ENCODE measurements around the gene FRYL. TPM values are rescaled to one million over a fixed set of nuclear protein-coding genes. Genes with fewer than 3 reads are reported as not detected.
"Not testable (repeated sequence)": the region's sequence is repeated elsewhere in the genome, so short reads cannot be mapped to it uniquely, and the experiment has no call there.

The FRYL gene
- total RNA-seq, 2 donors from 2014 or later: 29.7 to 47.0 TPM

DNA sequence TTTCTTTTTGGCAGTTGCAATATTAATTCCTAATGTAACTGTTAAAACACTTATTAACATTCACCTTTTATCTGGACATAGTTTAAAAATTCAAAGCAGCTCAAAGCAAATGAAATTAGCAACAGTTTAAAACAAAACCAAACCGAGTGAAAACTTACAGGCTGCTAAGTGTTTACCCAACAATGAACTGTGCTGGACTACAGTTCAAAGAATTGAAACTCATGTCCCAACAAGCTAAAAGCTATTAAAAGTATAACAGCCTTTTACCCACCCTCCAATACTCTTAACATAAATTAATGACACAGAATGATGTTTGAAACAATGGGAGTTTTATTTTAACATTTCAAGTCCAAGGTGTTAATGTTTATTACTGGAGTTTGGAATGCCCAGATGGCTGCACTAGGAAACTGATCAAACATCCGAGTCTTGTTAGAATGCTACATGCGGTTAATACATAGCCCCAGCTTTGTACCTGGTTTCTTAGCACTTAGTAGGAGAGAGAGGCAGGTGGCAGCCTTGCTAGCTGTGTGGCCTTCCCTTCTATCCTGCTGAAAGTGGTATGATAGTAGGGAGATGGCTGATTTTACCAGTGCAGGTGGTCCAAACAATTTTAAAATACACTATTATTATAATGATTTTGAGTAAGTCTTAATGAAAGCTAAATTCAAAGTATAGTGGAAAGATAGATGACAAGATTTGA, 21.1 kb upstream of the FRYL start:
- no peaks in the 10 kb centered on the region for H3K36me3 ChIP-seq (replicated peaks in 1 of 2; ENCODE audit: insufficient read depth in 1 of 2, low read depth in 2 of 2)
- H3K4me1 ChIP-seq: no peaks in the 10 kb centered on the region
- H3K27ac ChIP-seq: no peak overlapping the region
- TF ChIP-seq POLR2A (IDR thresholded peaks at IDR 0.05): no peak
- TF ChIP-seq, protein P1, sequence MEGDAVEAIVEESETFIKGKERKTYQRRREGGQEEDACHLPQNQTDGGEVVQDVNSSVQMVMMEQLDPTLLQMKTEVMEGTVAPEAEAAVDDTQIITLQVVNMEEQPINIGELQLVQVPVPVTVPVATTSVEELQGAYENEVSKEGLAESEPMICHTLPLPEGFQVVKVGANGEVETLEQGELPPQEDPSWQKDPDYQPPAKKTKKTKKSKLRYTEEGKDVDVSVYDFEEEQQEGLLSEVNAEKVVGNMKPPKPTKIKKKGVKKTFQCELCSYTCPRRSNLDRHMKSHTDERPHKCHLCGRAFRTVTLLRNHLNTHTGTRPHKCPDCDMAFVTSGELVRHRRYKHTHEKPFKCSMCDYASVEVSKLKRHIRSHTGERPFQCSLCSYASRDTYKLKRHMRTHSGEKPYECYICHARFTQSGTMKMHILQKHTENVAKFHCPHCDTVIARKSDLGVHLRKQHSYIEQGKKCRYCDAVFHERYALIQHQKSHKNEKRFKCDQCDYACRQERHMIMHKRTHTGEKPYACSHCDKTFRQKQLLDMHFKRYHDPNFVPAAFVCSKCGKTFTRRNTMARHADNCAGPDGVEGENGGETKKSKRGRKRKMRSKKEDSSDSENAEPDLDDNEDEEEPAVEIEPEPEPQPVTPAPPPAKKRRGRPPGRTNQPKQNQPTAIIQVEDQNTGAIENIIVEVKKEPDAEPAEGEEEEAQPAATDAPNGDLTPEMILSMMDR (IDR thresholded peaks at IDR 0.05): no peak
- intact Hi-C loops (cut with DNase I): no loop called here
- no peak for DNase-seq
- H3K27me3 ChIP-seq: no peaks in the 10 kb centered on the region
- no peaks in the 10 kb centered on the region for H3K9me3 ChIP-seq
- 30 to 43% methylated on average over 3 of the region's 3 CpGs for WGBS, 2 donors
- ATAC-seq: no peak
- no peak overlapping the region for H3K4me3 ChIP-seq

DNA sequence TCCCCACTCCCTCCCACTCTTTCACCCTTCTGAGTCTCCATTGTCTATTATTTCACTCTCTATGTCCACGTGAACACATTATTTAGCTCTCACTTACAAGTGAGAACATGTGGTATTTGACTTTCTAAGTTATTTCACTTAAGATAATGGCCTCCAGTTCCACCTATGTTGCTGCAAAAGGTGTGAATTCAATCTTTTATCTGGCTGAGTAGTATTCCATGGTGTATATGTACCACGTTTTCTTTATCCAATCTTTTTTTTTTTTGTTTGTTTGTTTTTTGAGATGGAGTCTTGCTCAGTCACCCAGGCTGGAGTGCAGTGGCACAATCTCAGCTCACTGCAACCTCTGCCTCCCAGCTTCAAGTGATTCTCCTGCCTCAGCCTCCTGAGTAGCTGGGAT, 20.1 kb upstream of the FRYL start:
- H3K36me3 ChIP-seq (replicated peaks in 1 of 2; ENCODE audit: insufficient read depth in 1 of 2, low read depth in 2 of 2); ATAC-seq; H3K27ac ChIP-seq; H3K4me1 ChIP-seq; intact Hi-C loops (cut with DNase I); H3K9me3 ChIP-seq; H3K27me3 ChIP-seq; DNase-seq; H3K4me3 ChIP-seq: not testable (repeated sequence)
- 66 to 67% methylated on average over 2 of the region's 2 CpGs for WGBS, 2 donors

DNA sequence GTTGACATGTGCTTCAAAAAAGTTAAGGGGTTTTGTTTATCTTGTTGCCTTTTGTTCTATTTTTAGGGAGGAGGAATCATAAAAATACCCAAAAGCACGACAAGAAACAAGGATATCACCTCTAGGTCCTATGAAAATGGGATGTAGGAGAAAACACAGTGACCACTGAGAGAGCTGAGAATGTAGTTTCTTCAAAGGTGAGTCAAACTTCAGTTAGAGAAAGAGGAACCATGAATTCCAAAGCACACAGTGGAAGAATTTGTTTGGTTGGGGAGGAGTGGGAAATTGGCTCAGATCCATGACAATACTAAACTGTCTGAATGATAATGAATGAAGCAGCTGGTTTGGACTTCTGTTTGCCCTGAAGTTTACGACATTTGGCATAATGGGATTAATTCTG, 19.1 kb upstream of the FRYL start:
- TF ChIP-seq, protein P1 (IDR thresholded peaks at IDR 0.05): no peak
- TF ChIP-seq POLR2A (IDR thresholded peaks at IDR 0.05): no peak
- ATAC-seq: no peak
- H3K36me3 ChIP-seq (replicated peaks in 1 of 2; ENCODE audit: insufficient read depth in 1 of 2, low read depth in 2 of 2): no peaks in the 10 kb centered on the region
- intact Hi-C loops (cut with DNase I): no loop called here
- no peaks in the 10 kb centered on the region for H3K9me3 ChIP-seq
- 40 to 64% methylated on average over 2 of the region's 2 CpGs for WGBS, 2 donors
- no peaks in the 10 kb centered on the region for H3K4me1 ChIP-seq
- DNase-seq: no peak
- H3K27ac ChIP-seq: no peak overlapping the region
- H3K4me3 ChIP-seq: no peak overlapping the region
- H3K27me3 ChIP-seq: no peaks in the 10 kb centered on the region

DNA sequence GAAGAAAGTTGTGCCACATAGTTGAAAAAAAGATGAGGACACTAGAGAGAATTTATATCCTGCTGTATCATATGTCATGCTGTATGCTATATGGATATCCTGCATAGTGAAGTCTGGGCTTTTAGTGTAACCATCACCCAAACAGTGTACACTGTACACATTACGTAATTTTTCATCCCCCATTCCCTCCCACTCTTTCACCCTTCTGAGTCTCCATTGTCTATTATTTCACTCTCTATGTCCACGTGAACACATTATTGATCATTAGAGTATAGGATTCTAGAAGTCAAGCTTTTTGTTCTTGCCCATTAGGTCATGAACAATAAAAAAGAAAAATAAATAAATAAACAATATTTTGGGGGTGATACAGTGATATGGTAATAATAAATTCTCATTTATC, 18.0 kb upstream of the FRYL start:
- intact Hi-C loops (cut with DNase I): no loop called here
- DNase-seq: no peak
- Histone ChIP-seq H3K27me3 (no peaks in the 10 kb centered on the region), H3K27ac (no peak overlapping the region), H3K4me1 (no peaks in the 10 kb centered on the region), H3K36me3 (replicated peaks in 1 of 2; ENCODE audit: insufficient read depth in 1 of 2, low read depth in 2 of 2) (no peaks in the 10 kb centered on the region), H3K9me3 (no peaks in the 10 kb centered on the region), H3K4me3 (no peak overlapping the region)
- no peak for ATAC-seq
- no peak for TF ChIP-seq POLR2A (IDR thresholded peaks at IDR 0.05)
- TF ChIP-seq, protein P1 (IDR thresholded peaks at IDR 0.05): no peak
- WGBS, 2 donors: 67 to 78% methylated on average over 2 of the region's 2 CpGs

DNA sequence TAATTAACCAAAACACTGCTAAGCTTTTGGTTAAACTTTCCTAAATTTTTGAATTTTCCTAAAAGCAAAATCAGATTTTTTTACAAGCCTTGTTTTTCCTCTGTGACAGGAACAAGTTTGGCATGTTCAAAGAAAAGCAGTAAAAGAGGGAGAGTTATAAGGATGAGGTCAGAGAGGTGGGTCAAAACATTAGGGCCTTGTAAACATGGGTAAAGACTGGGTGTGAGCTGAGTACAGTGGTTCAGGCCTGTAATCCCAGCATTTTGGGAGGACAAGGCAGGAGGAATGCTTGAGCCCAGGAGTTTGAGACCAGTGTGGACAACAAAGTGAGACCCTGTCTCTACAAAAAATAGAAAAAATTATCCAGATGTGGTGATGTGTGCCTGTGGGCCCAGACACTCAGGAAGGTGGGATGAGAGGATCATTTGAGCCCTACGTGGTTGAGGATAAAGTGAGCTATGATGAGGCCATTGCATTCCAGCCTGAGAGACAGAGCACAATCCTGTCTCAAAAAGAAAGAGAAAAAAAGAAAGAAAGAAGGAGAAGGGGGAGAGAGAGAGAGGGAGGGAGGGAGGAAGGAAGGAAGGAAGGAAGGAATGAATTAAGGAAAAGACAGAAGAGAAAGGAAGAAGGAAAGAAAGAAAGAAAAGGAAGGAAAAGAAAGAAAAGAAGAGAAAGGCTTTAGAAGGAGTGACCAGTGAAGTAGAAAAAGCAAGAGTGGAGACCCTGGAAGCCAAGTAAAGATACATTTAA, 17.0 kb upstream of the FRYL start:
- no peak for DNase-seq
- 67 to 75% methylated on average over 1 of the region's 1 CpG for WGBS, 2 donors
- no peaks in the 10 kb centered on the region for H3K4me1 ChIP-seq
- intact Hi-C loops (cut with DNase I): no loop called here
- no peaks in the 10 kb centered on the region for H3K9me3 ChIP-seq
- no peak overlapping the region for H3K27ac ChIP-seq
- no peaks in the 10 kb centered on the region for H3K36me3 ChIP-seq (replicated peaks in 1 of 2; ENCODE audit: insufficient read depth in 1 of 2, low read depth in 2 of 2)
- TF ChIP-seq POLR2A (IDR thresholded peaks at IDR 0.05): no peak
- TF ChIP-seq, protein P1 (IDR thresholded peaks at IDR 0.05): no peak
- no peak overlapping the region for H3K4me3 ChIP-seq
- no peak for ATAC-seq
- H3K27me3 ChIP-seq: no peaks in the 10 kb centered on the region
